Muscle layer of duodenum (tissue), 2 donors: ENCODE data around the gene MILR1.
"Not testable (repeated sequence)": the region's sequence is repeated elsewhere in the genome, so short reads cannot be mapped to it uniquely, and the experiment has no call there.

Experiments
- H3K27ac ChIP-seq: one replicate; pipeline ENCODE4 v1.7.0; 2013; ENCODE audit warnings: mild to moderate bottlenecking, low read length
- H3K27me3 ChIP-seq: one replicate; pipeline ENCODE4 v1.7.0; 2013; ENCODE audit warnings: low read depth, mild to moderate bottlenecking, control low read depth, low read length
- H3K36me3 ChIP-seq, 2 donors: one replicate each; pipeline ENCODE4 v1.7.0; 2013; ENCODE audit warnings: low read length in 2 of 2, control low read depth in 1 of 2, mild to moderate bottlenecking in 1 of 2; ENCODE audit not compliant: insufficient read depth in 2 of 2, control insufficient read depth in 1 of 2
- H3K4me1 ChIP-seq, 2 donors: one replicate each; pipeline ENCODE4 v1.7.0; 2013; ENCODE audit warnings: low read length in 2 of 2, mild to moderate bottlenecking in 2 of 2, control low read depth in 1 of 2, moderate library complexity in 1 of 2; ENCODE audit not compliant: insufficient read depth in 2 of 2, control insufficient read depth in 1 of 2
- H3K4me3 ChIP-seq, 2 donors: one replicate each; pipeline ENCODE4 v1.7.0; 2013; ENCODE audit warnings: low read length in 2 of 2, low read depth in 1 of 2, mild to moderate bottlenecking in 1 of 2
- H3K9me3 ChIP-seq, 2 donors: one replicate each; pipeline ENCODE4 v1.7.0; 2013; ENCODE audit warnings: low read length in 2 of 2, control low read depth in 1 of 2, mild to moderate bottlenecking in 1 of 2; ENCODE audit not compliant: control insufficient read depth in 1 of 2
- donor health status: healthy.

MILR1 gene

GRCh38 chr17:64458756-64459155, 9.8 kb downstream of the MILR1 start:
- Histone ChIP-seq H3K27ac (no peak overlapping the region), H3K27me3 (no peaks in the 10 kb centered on the region)

GRCh38 chr17:64459284-64459747, 10.4 kb downstream of the MILR1 start:
- Histone ChIP-seq H3K4me3 (no peak overlapping the region), H3K36me3 (no peaks in the 10 kb centered on the region), H3K27ac (no peak overlapping the region), H3K27me3 (no peaks in the 10 kb centered on the region), H3K9me3 (no peaks in the 10 kb centered on the region), H3K4me1 (no peaks in the 10 kb centered on the region)

More at GRCh38 chr17:64458756-64459155, 9.8 kb downstream of the MILR1 start:
- Histone ChIP-seq H3K4me3 (no peak overlapping the region), H3K36me3 (no peaks in the 10 kb centered on the region), H3K9me3 (no peaks in the 10 kb centered on the region), H3K4me1 (no peaks in the 10 kb centered on the region)

- H3K27me3 ChIP-seq, H3K9me3 ChIP-seq, H3K36me3 ChIP-seq, H3K27ac ChIP-seq, H3K4me1 ChIP-seq, H3K4me3 ChIP-seq: not testable (repeated sequence)
These were observed 10.9 kb downstream of the MILR1 start for GRCh38 chr17:64459818-64460217.

GRCh38 chr17:64460955-64461354, 12.0 kb downstream of the MILR1 start:
- Histone ChIP-seq H3K27ac (no peak overlapping the region), H3K4me3 (no peak overlapping the region), H3K4me1 (no peaks in the 10 kb centered on the region), H3K36me3 (no peaks in the 10 kb centered on the region), H3K27me3 (no peaks in the 10 kb centered on the region), H3K9me3 (no peaks in the 10 kb centered on the region)

GRCh38 chr17:64461788-64462187, 12.9 kb downstream of the MILR1 start:
- Histone ChIP-seq H3K4me3 (no peak overlapping the region), H3K36me3 (no peaks in the 10 kb centered on the region), H3K27me3 (no peaks in the 10 kb centered on the region), H3K9me3 (no peaks in the 10 kb centered on the region), H3K4me1 (no peaks in the 10 kb centered on the region), H3K27ac (no peak overlapping the region)

GRCh38 chr17:64466019-64466735, 17.3 kb downstream of the MILR1 start:
- Histone ChIP-seq H3K4me3 (no peak overlapping the region), H3K27ac (no peak overlapping the region), H3K4me1 (no peaks in the 10 kb centered on the region), H3K27me3 (no peaks in the 10 kb centered on the region), H3K9me3 (no peaks in the 10 kb centered on the region), H3K36me3 (no peaks in the 10 kb centered on the region)

GRCh38 chr17:64466834-64467233, 17.9 kb downstream of the MILR1 start:
- H3K9me3 ChIP-seq, H3K4me1 ChIP-seq, H3K27ac ChIP-seq, H3K36me3 ChIP-seq, H3K4me3 ChIP-seq, H3K27me3 ChIP-seq: not testable (repeated sequence)

- Histone ChIP-seq H3K4me1 (no peaks in the 10 kb centered on the region), H3K36me3 (peaks cover 0 to 3% of the 10 kb centered on the region in 2 donors), H3K9me3 (no peaks in the 10 kb centered on the region), H3K4me3 (no peak overlapping the region), H3K27me3 (no peaks in the 10 kb centered on the region), H3K27ac (no peak overlapping the region)
These were observed 21.7 kb downstream of the MILR1 start for GRCh38 chr17:64470625-64471024.

GRCh38 chr17:64471440-64471839, 22.5 kb downstream of the MILR1 start:
- Histone ChIP-seq H3K9me3 (no peaks in the 10 kb centered on the region), H3K27ac (no peak overlapping the region), H3K27me3 (no peaks in the 10 kb centered on the region), H3K4me1 (no peaks in the 10 kb centered on the region), H3K4me3 (no peak overlapping the region), H3K36me3 (peaks cover 0 to 3% of the 10 kb centered on the region in 2 donors)

- Histone ChIP-seq H3K9me3 (no peaks in the 10 kb centered on the region), H3K27me3 (no peaks in the 10 kb centered on the region), H3K36me3 (peaks cover 0 to 3% of the 10 kb centered on the region in 2 donors), H3K4me1 (no peaks in the 10 kb centered on the region), H3K27ac (no peak overlapping the region), H3K4me3 (no peak overlapping the region)
These were observed 23.6 kb downstream of the MILR1 start for GRCh38 chr17:64472564-64472963.

- Histone ChIP-seq H3K4me3 (no peak overlapping the region), H3K27me3 (no peaks in the 10 kb centered on the region), H3K4me1 (no peaks in the 10 kb centered on the region), H3K36me3 (peaks cover 13 to 14% of the 10 kb centered on the region in 2 donors), H3K27ac (no peak overlapping the region), H3K9me3 (no peaks in the 10 kb centered on the region)
These were observed 28.9 kb downstream of the MILR1 start for GRCh38 chr17:64477849-64478248.

- Histone ChIP-seq H3K36me3 (peaks cover 30 to 33% of the 10 kb centered on the region in 2 donors), H3K27me3 (no peaks in the 10 kb centered on the region), H3K27ac (no peak overlapping the region), H3K9me3 (no peaks in the 10 kb centered on the region), H3K4me3 (no peak overlapping the region), H3K4me1 (no peaks in the 10 kb centered on the region)
These were observed 32.0 kb downstream of the MILR1 start for GRCh38 chr17:64480951-64481350.
